Anterior cingulate cortex (tissue), 58 donors: ENCODE data around the gene MUC22.

Experiments
- DNase-seq, 58 donors: peaks; one replicate each; lab custom pipeline; 2025; lab: John Stamatoyannopoulos, UW

The MUC22 gene

GRCh38 chr6:31010393-31011060 is at the start of gene MUC22:
Gene MUC22 (plus strand): TSS chr6:31010474. CDS start chr6:31010707, 233 bp downstream.
- DNase-seq: no peak

DNA sequence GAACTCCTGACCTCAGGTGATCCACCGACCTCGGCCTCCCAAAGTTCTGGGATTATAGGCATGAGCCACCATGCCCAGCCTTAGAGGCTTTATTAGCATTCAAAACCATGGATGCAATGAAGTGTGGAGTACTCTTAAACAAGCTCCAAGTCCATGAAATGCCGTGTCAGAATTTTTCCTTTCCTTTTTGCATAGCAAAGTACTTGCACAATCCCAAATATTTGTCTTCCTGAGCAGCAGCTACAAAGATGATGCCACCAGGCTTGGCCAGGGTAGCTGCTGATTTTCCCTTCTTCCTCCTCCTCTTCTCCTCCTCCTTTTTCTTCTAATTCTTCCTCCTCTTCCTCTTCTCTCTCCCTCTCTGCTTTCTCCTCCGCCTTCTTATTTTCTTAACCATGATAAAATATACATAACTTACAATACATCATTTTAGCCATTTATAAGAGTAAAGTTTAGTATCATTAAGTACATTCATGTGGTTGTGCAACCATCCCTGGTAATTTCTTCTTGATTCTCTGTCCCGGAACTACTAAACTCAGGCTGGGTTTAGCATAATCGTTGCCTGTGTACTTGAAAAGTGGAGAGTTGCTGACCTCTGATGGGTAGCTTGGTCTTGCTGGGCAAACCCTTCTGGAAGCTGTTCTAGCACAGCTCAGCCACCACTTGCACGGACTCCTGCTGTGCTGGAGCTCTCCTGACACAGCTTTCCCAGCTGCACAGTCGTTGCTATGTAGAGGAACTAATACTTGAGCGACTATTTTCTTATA is 49.2 kb upstream of the MUC22 start:
- DNase-seq: no peak

DNA sequence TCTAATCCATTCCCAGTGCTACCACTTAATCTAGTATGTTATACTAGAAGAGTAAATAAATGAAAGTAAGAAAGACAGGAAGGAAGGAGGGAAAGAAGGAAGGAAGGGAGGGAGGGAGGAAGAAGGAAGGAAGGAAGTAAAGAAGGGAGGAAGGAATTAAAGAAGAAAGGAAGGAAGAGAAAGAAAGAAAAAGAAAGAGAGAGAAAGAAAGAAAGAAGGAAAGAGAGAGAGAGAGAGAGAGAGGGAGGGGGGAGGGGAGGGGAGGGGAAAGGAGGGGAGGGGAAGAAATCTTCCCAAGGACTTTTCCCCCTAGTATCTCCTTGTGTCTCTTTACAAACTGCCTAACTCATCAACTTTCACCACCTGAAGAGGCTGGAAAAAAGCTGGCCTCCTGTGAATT is 47.6 kb upstream of the MUC22 start:
- DNase-seq: no peak

GRCh38 chr6:30963641-30964040 is 46.6 kb upstream of the MUC22 start:
- peak in 1 of 58 donors; percentile 2 for DNase-seq

GRCh38 chr6:30964075-30964474 is 46.2 kb upstream of the MUC22 start:
- no peak for DNase-seq

DNA sequence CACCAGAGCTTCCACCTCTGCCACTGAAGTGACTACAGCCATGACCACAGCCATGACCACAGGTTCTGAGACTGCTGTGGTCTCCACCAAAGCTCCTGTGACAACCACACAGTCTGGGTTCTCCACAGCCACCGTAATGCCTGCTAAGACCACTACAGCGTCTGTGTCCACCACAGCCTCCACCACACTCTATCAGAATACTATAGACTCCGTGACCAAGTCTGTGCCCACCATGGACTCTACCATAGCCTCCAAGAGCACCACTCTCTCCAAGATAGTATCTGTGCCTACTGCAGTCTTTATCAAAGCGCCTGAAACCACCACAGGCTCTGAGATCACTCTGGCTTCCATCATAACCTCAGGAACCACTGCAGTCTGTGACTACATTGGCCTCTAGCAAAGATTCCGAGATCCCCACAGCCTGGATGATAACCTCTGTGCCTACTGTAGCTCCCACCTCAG is 45.1 kb upstream of the MUC22 start:
- no peak for DNase-seq

DNA sequence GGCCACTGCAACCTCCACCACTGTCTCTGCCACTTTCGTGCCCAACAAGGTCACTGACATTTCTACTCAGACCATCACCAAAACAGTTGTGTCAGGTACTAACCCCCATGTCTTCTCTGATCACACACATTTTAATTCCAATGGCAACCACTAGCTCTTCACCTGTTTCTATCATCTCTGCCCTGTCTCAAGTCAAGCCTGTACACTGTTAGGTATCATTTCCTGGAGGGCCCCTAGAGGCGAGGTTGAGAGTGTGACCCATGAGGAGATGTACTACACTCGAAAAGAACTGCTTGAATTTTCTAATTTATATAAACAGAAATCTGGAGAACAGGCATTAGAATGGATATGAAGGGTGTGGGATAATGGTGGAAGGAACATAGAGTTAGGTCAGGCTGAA is 44.1 kb upstream of the MUC22 start:
- no peak for DNase-seq

DNA sequence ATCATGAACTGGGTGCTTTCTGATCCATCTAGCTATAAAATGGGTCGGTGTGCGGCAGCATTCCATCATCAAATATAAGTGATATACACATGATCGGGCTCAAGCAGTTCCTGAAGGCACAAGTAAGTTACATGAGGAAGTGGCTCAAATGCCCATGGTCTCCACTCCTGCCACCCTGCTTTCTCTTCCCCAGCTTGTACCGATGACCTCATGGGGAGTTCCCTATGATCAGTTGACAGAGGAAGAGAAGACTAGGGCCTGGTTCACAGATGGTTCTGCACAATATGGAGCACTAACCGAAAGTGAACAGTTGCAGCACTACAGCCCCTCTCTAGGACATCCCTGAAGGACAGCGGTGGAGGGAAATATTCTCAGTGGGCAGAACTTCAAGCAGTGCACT is 41.1 kb upstream of the MUC22 start:
- peak in 13 of 58 donors; percentile 2 to 51 (median 8) for DNase-seq

GRCh38 chr6:30970946-30971345 is 39.3 kb upstream of the MUC22 start:
- no peak for DNase-seq

DNA sequence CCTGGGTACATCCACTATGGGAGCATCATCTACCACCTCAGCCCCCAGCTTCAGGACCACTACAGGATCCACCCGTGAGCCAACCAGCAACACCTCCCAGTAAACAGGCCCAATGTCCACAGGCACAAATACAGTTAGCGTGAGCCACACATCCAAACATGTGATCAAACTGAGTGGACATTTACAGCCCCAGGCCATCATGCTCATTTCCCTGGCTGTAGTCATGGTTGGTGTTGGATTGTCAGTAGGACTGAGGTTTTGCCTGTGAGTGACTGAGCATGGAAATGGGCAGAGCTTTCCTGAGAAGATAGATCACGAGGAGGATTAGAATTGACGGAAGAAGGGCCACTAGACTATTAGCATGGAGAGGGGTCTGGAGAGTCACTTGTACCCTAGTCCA is 37.5 kb upstream of the MUC22 start:
- DNase-seq: no peak

GRCh38 chr6:30974490-30975252 is 35.6 kb upstream of the MUC22 start:
- no peak for DNase-seq

GRCh38 chr6:30979141-30979540 is 31.1 kb upstream of the MUC22 start:
- DNase-seq: no peak

DNA sequence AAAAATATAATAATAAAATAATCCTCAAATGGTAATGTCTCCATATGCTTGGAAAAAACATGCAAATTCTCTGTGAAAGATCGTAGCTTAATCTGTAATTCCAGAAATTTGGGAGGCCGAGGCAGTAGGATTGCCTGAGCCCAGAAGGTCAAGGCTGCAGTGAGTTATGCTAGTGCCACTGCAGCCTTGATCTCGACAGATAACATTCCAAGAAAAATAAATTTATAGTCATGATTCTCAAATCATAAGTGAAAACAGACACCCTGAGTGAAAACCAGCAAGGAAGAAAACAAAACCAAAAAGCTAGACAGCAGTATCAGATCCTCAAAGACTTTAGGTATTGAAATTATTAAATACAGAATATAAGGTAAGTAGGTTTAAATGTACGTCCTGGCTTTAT is 30.6 kb upstream of the MUC22 start:
- no peak for DNase-seq

- no peak for DNase-seq
These were observed 28.1 kb upstream of the MUC22 start for GRCh38 chr6:30981942-30982772.

GRCh38 chr6:30983439-30983838 is 26.8 kb upstream of the MUC22 start, which contains the start of gene MUC21:
Gene MUC21 (plus strand): TSS chr6:30983718. CDS start chr6:30983959, 241 bp downstream.
- no peak for DNase-seq

DNA sequence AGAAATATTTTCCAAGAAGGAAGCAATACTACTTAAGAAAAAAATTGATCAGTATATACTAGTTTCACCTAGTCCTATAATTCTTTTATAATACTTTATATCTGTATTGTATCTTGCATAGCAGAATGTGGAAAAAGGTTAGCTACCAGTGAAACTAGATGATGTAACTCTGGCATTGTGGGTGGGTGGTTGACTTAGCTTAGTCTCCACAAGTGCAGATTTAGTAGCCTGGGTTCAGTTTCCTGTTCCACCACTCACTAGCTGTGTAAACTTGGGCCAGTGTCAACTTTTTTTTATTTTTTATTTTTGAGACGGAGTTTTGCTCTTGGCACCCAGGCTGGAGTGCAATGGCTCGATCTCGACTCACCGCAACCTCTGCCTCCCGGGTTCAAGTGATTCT is 24.8 kb upstream of the MUC22 start:
- DNase-seq: no peak

- DNase-seq: no peak
These were observed 23.0 kb upstream of the MUC22 start for GRCh38 chr6:30987304-30987703.

DNA sequence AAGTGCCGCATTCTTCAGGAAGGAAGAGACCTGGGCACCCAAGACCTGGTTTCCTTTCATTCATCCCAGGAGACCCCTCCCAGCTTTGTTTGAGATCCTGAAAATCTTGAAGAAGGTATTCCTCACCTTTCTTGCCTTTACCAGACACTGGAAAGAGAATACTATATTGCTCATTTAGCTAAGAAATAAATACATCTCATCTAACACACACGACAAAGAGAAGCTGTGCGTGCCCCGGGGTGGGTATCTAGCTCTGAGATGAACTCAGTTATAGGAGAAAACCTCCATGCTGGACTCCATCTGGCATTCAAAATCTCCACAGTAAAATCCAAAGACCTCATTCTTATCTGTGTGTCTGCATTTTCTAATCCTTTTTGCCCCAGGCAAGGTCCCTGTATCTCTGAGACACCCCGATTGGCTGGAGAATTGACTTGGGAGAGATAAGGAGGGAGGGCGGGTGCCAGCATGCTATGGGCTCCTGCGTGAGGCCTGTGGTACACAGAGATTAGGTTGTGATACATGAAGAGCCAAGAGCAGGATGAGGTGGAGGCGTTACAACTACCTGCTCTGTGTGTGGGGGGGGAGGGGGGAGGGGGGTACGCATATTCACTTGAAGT is 22.0 kb upstream of the MUC22 start:
- no peak for DNase-seq

DNA sequence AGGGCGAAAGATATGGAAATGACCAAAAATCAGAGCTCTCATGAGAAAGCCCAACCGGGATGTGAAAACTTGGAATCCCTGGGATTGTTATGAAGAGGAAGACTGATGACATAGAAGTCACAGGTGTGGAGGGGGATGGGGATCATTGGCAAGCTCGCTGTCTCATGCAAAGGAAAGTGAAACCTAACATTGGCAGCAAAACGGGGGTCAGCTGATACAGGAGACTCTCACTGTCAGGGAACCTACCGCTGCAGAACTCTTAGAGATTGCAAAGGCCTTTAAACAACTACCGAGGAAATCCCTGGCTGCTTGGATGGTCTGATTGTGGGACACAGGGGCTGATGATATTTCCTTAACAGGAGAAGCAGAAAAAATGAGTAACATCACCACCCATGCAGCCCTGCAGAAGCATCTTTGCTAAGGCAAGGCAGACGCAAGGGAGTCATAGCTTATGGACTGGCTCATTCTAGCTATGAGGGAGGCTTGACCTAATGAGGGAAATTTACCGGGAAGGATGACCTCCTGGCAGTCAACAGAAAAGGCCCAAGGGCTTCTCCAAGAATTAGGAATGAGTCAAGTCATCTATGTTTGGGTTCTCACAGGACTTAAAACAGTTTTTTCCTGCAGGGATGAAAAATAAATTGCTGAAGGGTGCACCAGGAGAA is 19.7 kb upstream of the MUC22 start:
- peak in 1 of 58 donors; percentile 7 for DNase-seq
